Measurements from ENCODE around the gene DVL3.

Gene DVL3

GRCh38 chr3:184189421-184189820, 34.2 kb downstream of the DVL3 start:
- DNase-seq (ENCODE audit: low spot score): no peak
- no peak for TF ChIP-seq CTCF (conservative IDR thresholded peaks at IDR 0.05; ENCODE audit: low read depth)
- CTCF ChIA-PET: interaction anchor here (0.5 kb wide), 1 partner anchor 62 kb away, joined by 5 read pairs; no protein-coding TSS in a partner anchor
- 0 out of 2 replicates have a peak overlapping the region, but pooled peaks have one; percentile 1 for H3K27ac ChIP-seq
- POLR2A ChIA-PET (ENCODE audit: low non-redundant PET): no interaction called here

- no peak for TF ChIP-seq CTCF (conservative IDR thresholded peaks at IDR 0.05; ENCODE audit: low read depth)
- no peak overlapping the region for H3K27ac ChIP-seq
- DNase-seq (ENCODE audit: low spot score): no peak
- ChIA-PET CTCF (interaction anchor here (0.8 kb wide), 1 partner anchor 361 kb away, joined by 3 read pairs; no protein-coding TSS in a partner anchor), POLR2A (ENCODE audit: low non-redundant PET) (no interaction called here)
Measured at GRCh38 chr3:184192889-184193288, 37.7 kb downstream of the DVL3 start.

- DNase-seq (ENCODE audit: low spot score): no peak
- H3K27ac ChIP-seq: no peak overlapping the region
- CTCF ChIA-PET: interaction anchor here (0.8 kb wide), 1 partner anchor 16 kb away, joined by 5 read pairs; no protein-coding TSS in a partner anchor
- no peak for TF ChIP-seq CTCF (conservative IDR thresholded peaks at IDR 0.05; ENCODE audit: low read depth)
- POLR2A ChIA-PET (ENCODE audit: low non-redundant PET): no interaction called here
Measured at GRCh38 chr3:184193991-184194539, 38.9 kb downstream of the DVL3 start.

- TF ChIP-seq CTCF (conservative IDR thresholded peaks at IDR 0.05; ENCODE audit: low read depth): no peak
- ChIA-PET CTCF (interaction anchor here (0.6 to 0.7 kb wide), 2 partner anchors 10 to 27 kb away, joined by 3 read pairs; no protein-coding TSS in a partner anchor), POLR2A (ENCODE audit: low non-redundant PET) (no interaction called here)
- 0 out of 2 replicates have a peak overlapping the region, but pooled peaks have one; percentile 1 for H3K27ac ChIP-seq
- no peak for DNase-seq (ENCODE audit: low spot score)
Measured at GRCh38 chr3:184196536-184196935, 41.4 kb downstream of the DVL3 start.

GRCh38 chr3:184198509-184198908, 43.3 kb downstream of the DVL3 start:
- ChIA-PET POLR2A (ENCODE audit: low non-redundant PET) (no interaction called here), CTCF (interaction anchor here (0.5 to 0.6 kb wide), 2 partner anchors 16 to 18 kb away, joined by 4 to 5 read pairs; no protein-coding TSS in a partner anchor)
- no peak for DNase-seq (ENCODE audit: low spot score)
- no peak overlapping the region for H3K27ac ChIP-seq
- no peak for TF ChIP-seq CTCF (conservative IDR thresholded peaks at IDR 0.05; ENCODE audit: low read depth)

- POLR2A ChIA-PET (ENCODE audit: low non-redundant PET): no interaction called here
- no peak for DNase-seq (ENCODE audit: low spot score)
- CTCF ChIA-PET: no interaction called here
- no peak overlapping the region for H3K27ac ChIP-seq
- no peak for TF ChIP-seq CTCF (conservative IDR thresholded peaks at IDR 0.05; ENCODE audit: low read depth)
Measured at GRCh38 chr3:184200825-184201224, 45.6 kb downstream of the DVL3 start.
